ENCODE measurements around the gene GALNT16.

GRCh38 chr14:69313176-69313575, 53.2 kb downstream of the GALNT16 start:
- TF ChIP-seq CTCF (conservative IDR thresholded peaks at IDR 0.05; ENCODE audit: low read length) (no peak), EZH2phosphoT487 (IDR thresholded peaks at IDR 0.05; ENCODE audit: borderline replicate concordance, low read depth, low read length) (no peak)

Data from OCI-LY7 (cell line).